ENCODE data around the gene STAB2. TPM values are rescaled to one million over a fixed set of nuclear protein-coding genes. Genes with fewer than 3 reads are reported as not detected.

The STAB2 gene
- total RNA-seq (2014; rRNA removed; shearing (Covaris generic)), result not detected in 2 replicates

GRCh38 chr12:103586791-103587370 is at the start of gene STAB2:
TSS of gene STAB2 (plus strand) at chr12:103587273. CDS start at chr12:103587477, 204 bp downstream.
- DNase-seq (ENCODE audit: low read depth), result no peak

DNA sequence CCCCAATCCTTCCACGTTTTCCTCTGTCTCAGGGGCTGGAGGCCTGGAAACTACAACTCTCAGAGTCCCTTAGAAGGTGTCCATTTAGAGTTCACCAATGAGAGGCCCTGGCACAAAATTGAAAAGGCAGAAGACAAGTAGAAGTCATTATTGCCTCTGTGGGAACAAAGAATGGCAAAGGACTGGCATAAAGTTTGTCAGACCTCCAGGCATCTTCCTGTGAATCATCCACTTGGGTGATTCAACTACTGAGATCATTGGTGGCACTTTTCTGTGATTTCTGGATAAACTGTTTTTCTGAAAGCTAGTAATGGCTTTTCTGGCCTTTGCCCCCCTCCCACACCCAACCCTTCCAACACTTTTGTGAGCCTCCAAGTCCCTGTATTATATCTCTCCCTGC is 48.7 kb upstream of the STAB2 start:
- DNase-seq (ENCODE audit: low read depth), result peak; percentile 22

- no peak for DNase-seq (ENCODE audit: low read depth)
Observed at GRCh38 chr12:103540319-103540718, 46.8 kb upstream of the STAB2 start.

- no peak for DNase-seq (ENCODE audit: low read depth)
Observed at GRCh38 chr12:103542078-103542477, 45.0 kb upstream of the STAB2 start.

- DNase-seq (ENCODE audit: low read depth), result no peak
Observed at GRCh38 chr12:103546959-103547358, 40.1 kb upstream of the STAB2 start.

- no peak for DNase-seq (ENCODE audit: low read depth)
Observed at GRCh38 chr12:103547376-103547775, 39.7 kb upstream of the STAB2 start.

GRCh38 chr12:103547929-103548328 is 39.1 kb upstream of the STAB2 start:
- no peak for DNase-seq (ENCODE audit: low read depth)

DNA sequence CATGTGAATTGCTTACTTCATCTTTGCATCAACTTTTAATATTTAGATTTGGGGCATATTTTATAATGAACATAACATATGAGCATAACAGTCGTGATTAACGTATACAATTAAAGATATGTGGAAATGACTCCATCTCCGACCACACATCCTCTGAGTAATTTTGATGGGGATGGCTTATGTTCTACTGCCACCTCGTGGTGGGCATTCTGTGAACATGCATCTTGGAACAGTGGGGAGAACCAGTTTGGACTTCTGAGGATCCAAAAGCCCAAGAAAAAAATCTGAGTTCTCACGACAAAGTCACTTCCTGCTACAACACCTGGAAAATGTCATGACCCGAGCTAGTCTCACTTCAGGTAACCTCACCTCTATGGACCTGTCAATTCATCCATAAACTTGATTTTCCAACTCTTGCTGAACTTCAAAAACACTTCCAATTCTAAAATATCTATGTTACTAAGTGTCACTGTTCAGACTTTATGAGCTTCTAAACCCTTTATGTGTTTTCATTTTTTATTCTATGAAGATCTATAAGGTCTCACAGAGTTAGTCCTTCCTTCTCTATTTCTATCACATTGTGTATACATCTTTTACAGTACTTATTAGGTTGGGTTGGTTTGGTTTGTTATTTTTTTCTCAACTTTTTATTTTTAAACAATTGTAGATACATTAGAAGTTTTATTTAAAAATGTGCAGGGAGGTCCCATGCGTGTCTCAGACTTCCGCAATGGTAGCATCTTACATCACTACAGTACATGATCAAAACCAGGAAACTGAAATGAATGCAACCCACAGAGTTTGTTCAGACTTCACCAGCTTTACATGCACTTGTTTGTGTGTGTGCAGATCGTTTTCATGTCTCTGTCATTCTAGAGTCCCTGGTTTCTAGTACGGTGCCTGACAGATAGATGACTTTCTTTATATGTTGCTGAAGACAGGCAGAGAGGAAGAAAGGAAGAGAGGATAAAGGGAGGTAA is 38.2 kb upstream of the STAB2 start:
- DNase-seq (ENCODE audit: low read depth), result peak; percentile 55

GRCh38 chr12:103556890-103557627 is 30.0 kb upstream of the STAB2 start:
- DNase-seq (ENCODE audit: low read depth), result no peak

- no peak for DNase-seq (ENCODE audit: low read depth)
Observed at GRCh38 chr12:103557628-103558010, 29.5 kb upstream of the STAB2 start.

DNA sequence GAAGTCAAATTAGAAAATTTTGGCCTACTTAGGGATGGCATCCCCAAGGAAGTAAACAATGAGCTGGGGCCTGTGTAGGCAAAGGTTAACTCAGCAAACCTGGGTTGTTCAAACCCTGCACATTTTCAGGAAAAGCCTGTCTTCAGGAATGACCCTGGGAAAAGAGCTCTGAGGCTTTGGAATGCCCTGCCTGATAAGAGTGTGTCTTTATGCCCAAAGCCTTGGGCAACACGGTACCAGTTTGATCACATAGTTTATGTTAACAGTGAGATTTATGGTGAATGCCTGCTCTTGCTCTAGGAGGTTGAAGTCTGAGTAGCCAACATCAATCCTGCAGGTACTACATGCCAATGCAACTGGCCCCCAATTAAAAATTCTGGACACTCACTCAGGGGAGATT is 28.2 kb upstream of the STAB2 start:
- DNase-seq (ENCODE audit: low read depth), result no peak

DNA sequence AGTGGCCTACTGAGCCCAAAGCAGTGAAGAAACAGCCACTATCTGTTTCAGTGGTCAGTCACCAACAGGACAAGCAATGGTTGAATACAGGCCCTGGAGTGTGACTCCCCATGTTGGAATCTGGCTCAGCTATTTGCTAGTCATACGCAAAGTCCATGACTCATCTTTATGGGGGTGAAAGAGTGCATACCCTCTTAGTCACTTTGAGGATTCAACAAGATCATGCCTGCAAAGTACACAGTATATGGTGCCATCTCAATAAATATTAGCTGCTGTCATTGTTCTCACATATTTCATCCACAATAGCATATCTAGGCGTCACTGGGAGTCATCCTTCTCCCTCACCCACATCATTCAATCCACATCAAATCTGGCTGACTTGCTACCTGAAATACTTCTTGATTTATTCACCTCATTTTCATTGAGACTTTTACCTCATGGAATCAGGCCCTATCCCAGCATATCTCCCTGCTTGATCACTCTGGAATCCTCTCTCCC is 26.4 kb upstream of the STAB2 start:
- DNase-seq (ENCODE audit: low read depth), result peak; percentile 95

- peak; percentile 29 for DNase-seq (ENCODE audit: low read depth)
Observed at GRCh38 chr12:103561174-103561573, 25.9 kb upstream of the STAB2 start.

- no peak for DNase-seq (ENCODE audit: low read depth)
Observed at GRCh38 chr12:103566398-103566797, 20.7 kb upstream of the STAB2 start.

DNA sequence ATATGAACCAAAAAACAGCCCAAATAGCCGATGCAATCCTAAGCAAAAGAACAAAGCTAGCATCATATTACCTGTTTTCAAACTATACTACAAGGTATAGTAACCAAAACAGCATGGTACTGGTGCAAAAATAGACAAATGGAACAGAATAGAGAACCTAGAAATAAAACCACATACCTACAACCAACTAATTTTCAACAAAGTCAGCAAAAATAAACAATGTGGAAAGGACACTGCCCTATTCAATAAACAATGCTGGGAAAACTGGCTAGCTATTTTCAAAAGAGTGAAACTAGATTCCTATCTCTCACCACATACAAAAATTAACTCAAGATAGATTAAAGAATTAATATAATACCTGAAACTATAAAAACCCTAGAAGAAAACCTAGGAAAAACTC is 17.8 kb upstream of the STAB2 start:
- DNase-seq (ENCODE audit: low read depth), result no peak

DNA sequence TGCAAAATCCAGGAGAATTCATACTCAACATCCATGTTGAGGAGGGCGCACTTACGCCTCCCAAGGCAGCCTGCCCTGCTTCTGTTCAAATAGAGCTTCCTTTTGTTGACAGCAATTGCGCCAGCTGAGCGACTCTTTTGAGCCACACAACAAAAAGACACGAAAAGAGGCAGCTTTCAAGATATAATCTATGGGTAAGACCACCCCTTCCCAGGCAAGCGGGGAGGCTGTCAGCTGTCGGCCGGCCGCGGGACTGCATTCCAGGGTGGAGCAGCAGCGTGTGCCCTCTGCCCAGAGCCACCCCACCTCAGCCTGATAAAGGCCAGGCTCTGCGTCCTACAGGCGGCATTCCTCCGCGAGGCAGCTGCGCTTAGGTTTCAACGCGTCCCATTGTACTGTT is 15.8 kb upstream of the STAB2 start:
- DNase-seq (ENCODE audit: low read depth), result peak; percentile 25

DNA sequence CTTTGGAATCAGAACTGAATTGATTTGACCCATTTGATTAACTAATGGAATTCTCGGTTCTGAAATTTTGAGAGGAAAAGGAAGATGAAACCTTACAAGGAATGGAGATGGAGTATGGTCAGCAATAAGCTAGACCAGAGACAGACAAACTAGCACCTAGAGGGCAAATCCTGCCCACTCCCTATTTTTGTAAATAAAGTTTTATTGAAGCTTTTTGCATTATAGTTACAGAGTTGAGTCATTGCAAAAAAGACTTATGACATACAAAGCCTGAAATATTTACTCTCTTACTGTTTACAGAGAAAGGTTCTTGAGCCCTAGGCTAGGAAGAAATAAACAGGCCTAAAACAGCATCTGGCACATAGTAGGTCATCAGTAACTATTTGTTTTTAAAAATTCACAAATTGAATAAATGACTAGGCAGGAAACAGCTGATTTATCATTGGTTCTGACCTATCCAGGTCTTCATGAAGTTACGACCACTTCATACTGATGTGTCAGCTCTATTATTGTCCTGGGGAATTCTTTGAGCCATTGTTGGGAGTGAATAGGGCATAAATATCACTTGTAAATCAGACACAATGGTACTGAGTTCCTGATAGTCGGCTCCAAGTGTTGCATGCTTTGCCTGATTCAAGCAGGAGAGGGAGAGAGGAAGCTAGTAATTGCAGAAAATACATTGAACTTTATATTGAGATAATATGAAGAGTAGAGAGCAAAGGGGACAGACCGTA is 14.6 kb upstream of the STAB2 start:
- DNase-seq (ENCODE audit: low read depth), result no peak

DNA sequence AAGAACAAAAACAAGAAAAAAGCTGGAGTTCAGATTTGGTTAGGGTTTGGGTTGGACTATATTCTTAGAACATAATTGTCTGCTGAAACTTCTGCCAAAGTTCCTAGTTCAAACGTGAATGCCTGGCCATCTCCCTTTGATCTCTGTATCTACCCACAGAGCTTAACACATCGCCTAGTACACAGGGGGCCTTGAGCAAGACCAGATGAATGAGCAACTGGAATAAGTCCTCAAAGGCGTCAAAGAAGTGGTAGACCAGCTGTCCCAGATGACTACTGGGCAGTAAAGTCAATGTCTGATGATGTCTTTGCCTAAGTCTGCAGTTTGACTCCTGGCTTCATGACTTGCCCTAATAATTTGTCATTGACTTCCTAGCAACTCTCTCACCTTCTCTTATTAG is 13.9 kb upstream of the STAB2 start:
- no peak for DNase-seq (ENCODE audit: low read depth)

- no peak for DNase-seq (ENCODE audit: low read depth)
Observed at GRCh38 chr12:103578926-103579325, 8.1 kb upstream of the STAB2 start.

GRCh38 chr12:103580026-103580425 is 7.0 kb upstream of the STAB2 start:
- no peak for DNase-seq (ENCODE audit: low read depth)

GRCh38 chr12:103583008-103583407 is 4.1 kb upstream of the STAB2 start:
- DNase-seq (ENCODE audit: low read depth), result no peak

DNA sequence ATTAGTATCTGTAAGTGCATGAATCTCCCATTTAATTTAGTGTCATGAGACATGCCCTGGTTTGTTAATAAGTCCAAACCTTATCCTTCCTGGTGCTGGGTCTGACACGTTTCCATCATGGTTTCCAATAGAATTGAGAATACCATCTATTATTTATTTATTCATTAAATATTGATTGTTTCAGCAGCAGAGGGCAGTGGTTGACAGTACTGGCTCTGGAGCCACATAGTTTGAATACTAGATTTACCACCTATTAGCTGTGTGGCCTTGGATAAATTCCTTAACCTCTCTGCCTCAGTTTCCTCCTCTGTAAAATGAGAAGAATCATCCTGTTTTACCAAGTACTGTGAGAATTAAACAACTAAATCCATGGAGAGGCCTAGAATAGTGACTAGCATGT is 941 bp upstream of the STAB2 start:
- DNase-seq (ENCODE audit: low read depth), result no peak

Data from RPMI7951 (cell line).